ENCODE data around the gene AGBL1. TPM values are rescaled to one million over a fixed set of nuclear protein-coding genes. Genes with fewer than 3 reads are reported as not detected.

Gene AGBL1
- total RNA-seq, 2 donors from 2014 or later: 0.23 to 0.91 TPM

DNA sequence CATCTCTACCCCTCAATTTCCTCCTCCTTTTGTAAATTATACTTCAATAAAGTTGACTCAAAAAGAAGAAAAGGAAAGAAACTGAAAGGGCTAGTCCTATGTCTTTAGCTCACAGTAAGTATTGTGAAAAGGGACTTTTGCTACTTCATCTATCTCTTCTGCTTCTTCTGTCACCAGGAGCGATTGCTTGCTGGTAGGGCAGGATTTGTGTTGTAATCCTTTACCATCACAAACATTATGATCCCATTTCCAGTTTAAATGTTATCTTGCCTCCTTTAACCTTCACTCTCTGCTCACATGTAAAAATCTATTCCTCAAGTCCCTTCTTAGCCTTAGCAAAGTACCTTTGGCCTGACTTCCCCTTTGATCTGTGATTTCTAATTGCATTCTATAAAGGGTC lies 537.1 kb downstream of the AGBL1 start:
- Histone ChIP-seq H3K27ac (no peak overlapping the region), H3K27me3 (replicated peaks; ENCODE audit: insufficient read depth) (no peaks in the 10 kb centered on the region), H3K9me3 (no peaks in the 10 kb centered on the region), H3K36me3 (no peaks in the 10 kb centered on the region), H3K4me3 (no peak overlapping the region), H3K4me1 (replicated peaks) (no peaks in the 10 kb centered on the region)
- WGBS: 90% methylated on average over 1 of the region's 1 CpG
- no peak for DNase-seq (ENCODE audit: low spot score)
- intact Hi-C loops (cut with DNase I): no loop called here
- no peak for TF ChIP-seq CTCF (IDR thresholded peaks at IDR 0.05)

DNA sequence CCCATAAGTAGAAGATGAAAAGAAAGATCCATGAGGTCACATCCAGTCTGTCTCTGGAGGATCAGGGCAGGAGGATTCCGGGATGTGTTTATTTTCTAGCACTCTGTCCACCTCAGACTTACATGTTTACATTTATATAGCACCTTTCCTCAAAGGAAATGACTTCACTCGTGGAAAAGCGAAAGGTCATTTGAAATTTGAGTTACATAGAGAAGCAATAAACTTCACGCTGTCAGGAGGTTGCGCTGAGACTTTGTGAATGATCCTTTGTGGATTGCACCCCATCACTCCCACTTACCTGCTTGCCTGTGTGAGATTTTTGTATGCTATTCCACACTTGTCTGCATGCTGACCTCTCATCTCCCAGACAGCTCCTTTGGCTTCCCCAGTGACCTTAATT lies 540.5 kb downstream of the AGBL1 start:
- 46% methylated on average over 5 of the region's 5 CpGs for WGBS
- no peak for DNase-seq (ENCODE audit: low spot score)
- intact Hi-C loops (cut with DNase I): no loop called here
- Histone ChIP-seq H3K9me3 (no peaks in the 10 kb centered on the region), H3K27me3 (replicated peaks; ENCODE audit: insufficient read depth) (no peaks in the 10 kb centered on the region), H3K4me3 (no peak overlapping the region), H3K36me3 (no peaks in the 10 kb centered on the region), H3K27ac (no peak overlapping the region), H3K4me1 (replicated peaks) (no peaks in the 10 kb centered on the region)
- TF ChIP-seq POLR2A (IDR thresholded peaks at IDR 0.05) (no peak), CTCF (IDR thresholded peaks at IDR 0.05) (no peak), POLR2AphosphoS5 (IDR thresholded peaks at IDR 0.05) (no peak)

- Histone ChIP-seq H3K27ac (no peak overlapping the region), H3K4me3 (no peak overlapping the region), H3K9me3 (no peaks in the 10 kb centered on the region), H3K27me3 (replicated peaks; ENCODE audit: insufficient read depth) (no peaks in the 10 kb centered on the region), H3K4me1 (replicated peaks) (no peaks in the 10 kb centered on the region), H3K36me3 (no peaks in the 10 kb centered on the region)
- WGBS: 34% methylated on average over 8 of the region's 8 CpGs
- intact Hi-C loops (cut with DNase I): no loop called here
- TF ChIP-seq CTCF (IDR thresholded peaks at IDR 0.05) (no peak), POLR2A (IDR thresholded peaks at IDR 0.05) (no peak), POLR2AphosphoS5 (IDR thresholded peaks at IDR 0.05) (no peak)
- no peak for DNase-seq (ENCODE audit: low spot score)
Measured at GRCh38 chr15:86620641-86621349, 541.1 kb downstream of the AGBL1 start.

DNA sequence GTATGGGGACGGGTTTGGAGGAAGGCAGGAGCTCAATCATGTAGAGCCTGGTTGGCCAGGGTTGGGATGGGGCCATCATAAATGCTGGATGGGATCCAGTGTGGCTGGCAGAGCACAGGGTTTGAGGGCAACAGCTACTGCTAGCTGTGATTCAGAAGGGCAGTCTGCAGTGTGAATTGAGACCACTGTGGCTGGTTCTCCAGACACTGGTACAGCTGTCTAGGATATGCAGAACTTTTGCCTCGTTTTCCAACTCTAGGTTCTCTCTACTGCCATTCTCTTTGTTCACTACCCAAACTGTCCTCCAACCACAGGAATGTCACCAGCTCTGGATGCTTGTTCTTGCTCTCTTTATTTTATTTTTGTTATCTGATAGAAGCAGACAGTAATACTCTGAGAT lies 543.6 kb downstream of the AGBL1 start:
- 63% methylated on average over 2 of the region's 2 CpGs for WGBS
- H3K27me3 ChIP-seq (replicated peaks; ENCODE audit: insufficient read depth): no peaks in the 10 kb centered on the region

More for the DNA sequence above, 543.6 kb downstream of the AGBL1 start:
- no peaks in the 10 kb centered on the region for H3K9me3 ChIP-seq
- H3K4me1 ChIP-seq (replicated peaks): no peaks in the 10 kb centered on the region
- H3K36me3 ChIP-seq: no peaks in the 10 kb centered on the region
- DNase-seq (ENCODE audit: low spot score): no peak
- H3K4me3 ChIP-seq: no peak overlapping the region
- intact Hi-C loops (cut with DNase I): no loop called here
- TF ChIP-seq POLR2AphosphoS5 (IDR thresholded peaks at IDR 0.05) (no peak), POLR2A (IDR thresholded peaks at IDR 0.05) (no peak), CTCF (IDR thresholded peaks at IDR 0.05) (no peak)
- H3K27ac ChIP-seq: no peak overlapping the region

Data from prostate gland (tissue), 2 donors.